GM19351 (cell line): ENCODE results near the gene EDIL3.

Source experiments
- ATAC-seq: cut with Tn5 transposase; IDR thresholded peaks from one replicate; pipeline ENCODE4 v1.9.1; 2021; ENCODE audit warnings: mild to moderate bottlenecking, moderate library complexity; ENCODE audit not compliant: unreplicated experiment

EDIL3 gene

DNA sequence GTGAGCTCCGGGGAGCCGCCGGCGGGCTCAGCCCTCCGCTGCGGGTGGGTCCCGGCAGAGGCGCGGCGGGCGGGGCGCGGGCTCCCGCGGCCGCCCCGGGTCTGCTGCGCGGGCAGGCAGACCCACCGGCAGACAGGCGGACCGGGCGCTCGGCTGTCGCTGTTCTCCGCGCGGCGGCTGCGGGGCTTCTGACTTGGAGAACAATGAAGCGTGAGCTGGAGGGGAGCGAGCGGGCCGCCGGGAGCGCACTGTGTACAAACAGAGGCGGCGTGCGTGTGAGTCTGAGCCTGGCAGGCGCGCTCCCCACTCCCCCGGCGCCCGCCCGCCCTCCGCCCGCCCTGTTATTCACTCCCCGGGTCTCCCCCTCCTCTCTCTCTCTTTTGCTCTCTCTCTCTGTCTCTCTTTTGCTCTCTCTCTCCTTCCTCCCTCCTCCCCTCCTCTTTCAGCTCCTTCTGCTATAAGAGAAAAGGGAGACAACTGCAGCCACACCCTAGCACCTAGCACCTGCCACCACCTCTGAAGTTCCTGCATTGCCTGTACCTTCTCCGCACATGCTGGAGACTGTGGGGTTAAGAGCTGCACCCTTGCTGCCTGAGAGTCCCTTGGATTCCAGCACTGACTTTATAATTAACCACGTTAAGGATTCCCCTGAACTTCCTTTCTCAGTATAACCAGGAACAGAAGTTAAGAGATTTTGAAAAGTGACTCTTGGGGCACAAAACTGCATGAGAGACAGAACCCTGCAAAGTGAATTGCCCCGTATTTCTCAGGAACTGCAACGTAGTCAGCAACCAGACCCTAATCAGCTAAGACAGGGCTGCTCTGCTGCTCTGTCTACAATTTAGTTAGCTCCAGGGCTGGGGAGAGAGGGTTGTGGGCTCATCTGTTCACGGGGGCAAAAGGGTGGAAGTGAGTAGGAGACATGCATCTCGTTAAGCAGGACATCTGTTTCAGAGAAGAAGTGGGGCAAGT is at the start of gene EDIL3:
Gene EDIL3, minus strand, starts transcription at position 277 of the 972 bp plus-strand sequence. CDS start 506 bp downstream, outside the sequence.
- ATAC-seq = no peak

- ATAC-seq = no peak
Observed at GRCh38 chr5:84433461-84433860, 48.8 kb upstream of the EDIL3 start.

DNA sequence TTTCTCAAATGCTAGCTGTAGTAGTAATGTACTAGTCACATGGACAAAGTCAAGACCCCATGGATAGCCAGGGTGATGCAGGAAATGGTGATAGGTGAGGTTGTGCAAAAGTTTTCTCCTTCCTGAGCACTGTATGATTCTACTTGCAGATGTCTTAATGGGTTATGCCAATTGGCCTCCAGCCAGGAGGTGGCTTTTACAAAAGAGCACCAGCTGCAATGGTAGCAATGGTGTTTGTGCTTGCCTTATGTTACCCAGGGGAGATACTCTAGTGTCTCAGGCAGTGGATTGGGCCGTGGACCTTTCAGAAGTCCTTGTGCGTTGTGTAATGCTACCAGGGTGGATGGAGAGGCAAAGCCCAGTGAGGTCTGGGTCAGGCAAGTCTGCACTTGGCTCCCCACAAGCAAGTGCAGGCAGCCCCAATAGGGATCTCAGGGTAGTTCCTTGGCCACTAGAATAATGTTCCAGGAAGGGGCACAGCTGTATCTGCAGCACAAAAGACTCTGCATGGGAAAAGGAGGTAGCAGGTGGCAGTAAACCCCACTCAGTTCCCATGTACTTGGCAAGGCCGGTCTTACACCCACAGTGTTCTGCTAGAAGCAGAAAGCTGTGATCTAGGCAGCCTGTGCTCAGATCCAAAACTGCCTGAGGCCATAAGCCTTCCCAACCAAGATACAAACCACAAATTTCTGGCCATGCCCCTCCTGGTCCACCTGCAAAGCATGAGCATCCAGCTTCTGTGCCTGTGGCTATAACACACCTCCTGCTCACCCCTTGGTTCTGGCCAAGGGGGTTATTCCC is 46.4 kb upstream of the EDIL3 start:
- ATAC-seq = no peak

DNA sequence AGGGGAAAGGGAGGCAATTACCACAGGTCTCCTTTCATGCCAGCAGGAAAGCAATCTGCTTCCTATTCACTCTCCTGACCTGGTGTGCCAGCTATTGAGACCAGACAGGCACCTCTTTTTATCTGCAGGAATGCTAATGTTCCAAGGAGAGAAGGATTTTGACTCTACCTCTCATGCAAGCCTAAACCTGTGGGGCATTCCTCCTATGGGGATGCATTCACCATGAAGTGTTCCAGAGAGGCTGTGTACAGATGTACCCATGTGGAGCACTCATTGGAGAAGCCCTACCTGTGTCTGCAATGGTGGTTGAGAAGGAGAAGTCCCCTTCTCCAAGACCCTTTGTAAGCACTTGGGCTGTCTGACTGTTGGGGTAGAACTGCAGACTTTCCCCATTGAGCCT is 45.4 kb upstream of the EDIL3 start:
- ATAC-seq = no peak

DNA sequence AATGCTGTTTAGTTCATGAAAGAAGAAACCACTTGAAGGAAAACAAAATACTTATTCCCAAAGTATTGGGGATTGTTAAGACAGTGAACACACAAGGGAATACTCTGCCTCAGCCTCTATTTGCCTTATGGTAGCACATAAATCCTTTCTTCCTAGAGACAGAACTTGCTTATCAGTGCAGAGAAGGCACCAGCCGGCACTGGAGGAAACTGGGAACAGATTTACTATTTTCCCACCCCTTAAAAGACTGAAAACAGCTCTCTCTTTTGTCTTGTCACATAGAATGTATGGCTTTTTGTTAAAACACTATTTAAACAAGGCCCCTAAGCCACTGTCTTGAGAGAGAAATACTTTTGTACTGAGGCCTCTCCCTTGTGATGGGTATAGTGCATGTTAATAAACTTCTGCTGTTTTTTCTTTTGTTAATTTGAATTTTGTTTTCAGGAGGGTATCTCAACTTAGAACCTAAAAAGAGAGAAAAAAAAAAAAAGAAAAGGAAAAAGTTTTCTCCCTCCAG is 40.7 kb upstream of the EDIL3 start:
- no peak for ATAC-seq

- ATAC-seq = no peak
Observed at GRCh38 chr5:84419742-84420141, 35.1 kb upstream of the EDIL3 start.

GRCh38 chr5:84411832-84412605 is 27.3 kb upstream of the EDIL3 start:
- ATAC-seq = no peak

DNA sequence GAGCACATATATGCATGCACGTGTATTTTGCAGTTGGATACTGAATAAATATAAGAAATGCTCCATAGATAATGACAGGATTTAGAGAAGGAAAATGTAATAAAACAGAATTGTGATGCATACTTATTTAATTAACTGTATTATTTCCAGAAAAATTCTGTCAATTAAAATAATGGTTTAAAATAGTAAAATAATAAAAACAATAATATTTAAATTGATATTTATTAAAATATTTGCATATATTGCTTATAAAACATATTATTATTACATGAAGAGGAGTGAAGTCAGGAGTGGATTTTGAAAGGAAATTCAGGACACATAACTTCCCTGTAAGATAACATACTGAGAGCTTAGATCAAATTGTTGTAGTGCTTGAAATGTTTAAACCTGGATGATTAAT is 21.4 kb upstream of the EDIL3 start:
- ATAC-seq = no peak

DNA sequence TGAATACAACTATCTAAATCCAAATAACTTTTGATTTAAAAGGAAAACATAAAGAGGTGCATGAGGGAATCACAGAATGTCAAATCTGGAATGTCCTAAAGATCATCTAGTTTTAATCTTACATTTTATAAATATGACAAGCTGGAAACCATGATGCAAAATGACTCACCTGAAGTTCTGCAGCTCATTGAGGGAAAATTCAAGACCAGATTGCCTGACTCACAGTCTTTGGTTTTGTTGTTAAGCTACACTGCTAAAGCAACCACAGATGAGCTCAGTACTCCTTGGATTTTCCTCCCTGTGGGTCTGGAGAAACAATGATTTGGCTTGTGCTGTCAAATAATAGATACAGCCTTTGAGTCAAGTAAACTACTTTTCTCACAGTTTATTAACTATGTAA is 19.1 kb upstream of the EDIL3 start:
- no peak for ATAC-seq

- ATAC-seq = no peak
Observed at GRCh38 chr5:84397385-84397784, 12.7 kb upstream of the EDIL3 start.

GRCh38 chr5:84393969-84394368 is 9.3 kb upstream of the EDIL3 start:
- no peak for ATAC-seq

- no peak for ATAC-seq
Observed at GRCh38 chr5:84392836-84393235, 8.2 kb upstream of the EDIL3 start.

DNA sequence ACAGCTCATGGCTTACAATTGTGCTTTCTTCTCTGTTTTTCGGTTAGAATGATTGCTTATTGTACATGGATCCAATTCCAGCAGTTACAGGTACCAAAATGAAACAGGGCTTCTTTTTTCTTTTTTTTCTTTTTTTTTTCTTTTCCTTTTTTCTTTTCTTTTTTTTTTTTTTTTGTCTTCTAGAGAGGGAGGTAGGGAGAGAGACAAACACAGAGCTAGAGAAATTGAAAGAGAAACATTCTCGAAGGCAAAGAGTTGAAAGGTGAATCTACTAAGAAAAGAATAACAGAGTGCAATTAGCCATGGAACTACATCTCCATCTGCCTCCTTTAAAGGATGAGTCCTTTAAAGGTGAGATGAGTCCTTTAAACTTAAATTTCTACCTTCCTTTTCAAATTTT is 1.0 kb upstream of the EDIL3 start:
- ATAC-seq = no peak

GRCh38 chr5:84383816-84384603 is 670 bp downstream of the EDIL3 start:
- no peak for ATAC-seq

DNA sequence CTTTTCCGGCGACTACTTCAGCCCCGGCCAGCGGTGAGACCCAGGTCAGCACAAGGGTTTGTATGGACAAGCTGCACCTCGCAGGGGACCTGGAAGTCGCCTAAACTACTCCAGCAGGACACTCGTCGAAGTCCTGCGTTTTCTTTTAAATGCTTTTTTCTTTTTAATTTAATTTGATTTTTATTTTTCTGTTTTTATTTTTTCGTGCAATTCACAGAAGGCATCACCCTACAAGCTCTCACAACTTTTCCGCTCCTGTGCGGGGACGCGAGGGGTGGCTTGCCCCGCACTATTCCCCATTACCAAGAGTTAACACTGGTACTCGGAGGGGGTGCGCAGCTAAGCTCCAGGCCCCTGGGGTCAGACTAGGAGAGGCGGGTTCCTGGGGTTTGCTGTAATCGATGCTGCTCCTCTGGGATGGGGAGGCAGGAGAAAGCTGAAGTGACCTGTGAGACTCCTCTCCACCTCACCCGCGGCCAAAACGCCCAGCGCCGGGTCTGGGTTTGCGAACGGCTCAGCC is 1.3 kb downstream of the EDIL3 start:
- ATAC-seq = no peak

DNA sequence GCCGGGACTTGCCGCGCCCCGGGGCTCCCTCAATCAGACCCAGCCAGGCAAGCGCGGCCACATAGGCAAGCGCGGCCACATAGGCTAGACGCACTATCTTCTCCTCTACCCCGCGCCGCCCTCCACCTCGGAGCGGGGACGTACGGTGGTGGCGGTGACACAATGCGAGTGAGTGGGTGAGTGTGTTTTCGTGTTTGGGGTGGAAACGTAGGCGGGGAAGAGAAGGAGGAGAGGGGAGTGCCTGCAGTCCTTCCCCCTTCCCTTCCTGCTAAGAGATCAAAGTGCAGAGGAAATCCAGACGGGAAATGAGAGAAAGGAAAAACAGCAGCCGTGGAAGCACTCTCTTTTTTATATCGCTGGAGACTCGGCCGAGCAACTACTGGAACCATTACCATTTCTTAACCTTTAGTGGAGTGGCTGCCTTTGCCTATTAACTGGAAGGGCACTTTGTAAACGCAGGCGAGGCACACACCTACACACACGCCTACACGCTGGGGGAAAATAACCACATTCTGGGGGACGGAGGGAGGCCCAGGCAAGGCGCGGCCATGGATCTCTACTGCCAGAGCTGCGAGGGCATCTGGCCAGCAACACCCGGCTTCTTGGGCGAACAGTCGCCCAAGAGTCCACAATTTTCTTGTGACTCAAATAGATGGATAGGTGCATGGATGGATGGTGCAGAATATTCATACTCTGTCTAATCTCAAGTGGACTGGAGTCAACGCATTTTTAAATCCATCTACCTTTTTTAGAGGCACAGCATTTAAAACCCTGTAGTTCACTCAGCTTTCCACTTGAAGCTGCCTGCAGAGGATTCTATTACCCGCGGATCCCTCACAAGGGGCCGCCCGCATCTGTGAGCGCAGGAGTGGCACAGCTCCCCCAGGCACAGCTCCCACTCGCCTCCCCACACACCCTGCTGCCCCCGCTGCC is 2.1 kb downstream of the EDIL3 start:
- no peak for ATAC-seq

DNA sequence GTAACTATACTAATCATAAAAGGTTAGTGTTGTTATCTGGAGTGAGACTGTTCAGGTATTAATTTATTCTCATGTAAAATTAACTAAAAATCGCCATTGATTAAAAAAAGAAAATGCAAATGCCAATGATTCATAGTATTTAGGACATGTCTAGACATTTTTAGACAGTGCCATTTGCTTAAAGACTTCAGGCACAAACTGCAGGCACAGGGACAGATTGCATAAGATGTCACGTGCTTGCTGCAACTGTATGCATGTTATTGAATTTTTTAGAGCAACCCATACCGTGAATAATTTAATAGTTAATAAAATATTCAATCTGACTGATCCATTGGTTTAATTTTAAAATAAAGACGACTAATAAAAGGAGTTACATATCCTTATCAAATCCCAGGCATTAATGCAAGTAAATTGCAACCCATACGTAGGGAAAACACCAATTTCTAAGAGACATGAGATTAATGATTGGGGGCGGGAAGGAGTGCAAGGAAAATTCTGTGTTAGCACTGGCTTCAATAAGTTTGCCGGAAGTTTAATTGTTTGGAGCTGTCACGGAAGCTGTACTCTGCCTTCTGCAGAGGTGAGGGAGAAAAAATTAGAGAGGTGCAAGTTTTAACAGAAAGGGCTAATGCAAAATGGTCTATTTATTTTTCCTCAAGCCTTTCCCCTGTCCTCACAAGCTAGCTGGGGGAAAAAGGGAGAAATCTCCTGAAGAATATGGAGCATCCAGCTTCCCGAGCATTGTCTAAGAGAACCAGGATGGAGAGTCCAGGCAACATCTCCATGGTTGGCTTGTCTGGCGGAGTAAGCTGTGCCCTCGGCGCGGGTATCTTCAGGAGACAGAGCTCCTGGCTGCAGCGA is 2.9 kb downstream of the EDIL3 start:
- ATAC-seq = no peak

DNA sequence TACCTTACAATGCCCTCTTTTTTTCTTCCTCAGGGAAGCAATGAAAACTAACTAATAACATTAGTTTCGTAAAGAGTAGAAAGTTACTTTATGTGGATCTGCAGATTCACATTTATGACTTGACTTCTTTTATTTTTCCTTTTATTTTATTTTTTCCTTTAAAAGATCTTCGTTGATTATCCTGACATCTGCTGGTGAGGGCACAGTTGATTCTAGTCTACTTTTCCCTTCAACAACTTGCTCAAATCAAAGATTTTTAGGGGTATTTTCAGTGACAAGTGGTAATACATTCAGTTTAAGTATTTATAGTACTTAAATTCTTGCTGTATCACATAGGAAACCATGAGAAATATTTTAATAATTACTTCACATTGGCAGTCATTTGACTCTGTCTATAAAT is 4.9 kb downstream of the EDIL3 start:
- ATAC-seq = no peak
